Measurements from ENCODE around the gene KDM8. TPM values are rescaled to one million over a fixed set of nuclear protein-coding genes. Genes with fewer than 3 reads are reported as not detected.

Gene KDM8
- total RNA-seq, 1 donor from 2014 or later: 9.6 TPM

- H3K27ac Mint-ChIP-seq (ENCODE audit: unreplicated experiment): no peak overlapping the region
- peaks cover 5% of the 10 kb centered on the region for H3K36me3 Mint-ChIP-seq (ENCODE audit: unreplicated experiment)
- no peaks in the 10 kb centered on the region for H3K4me1 Mint-ChIP-seq (ENCODE audit: low read depth, unreplicated experiment)
- H3K4me3 Mint-ChIP-seq (ENCODE audit: unreplicated experiment): no peak overlapping the region
- H3K27me3 Mint-ChIP-seq (ENCODE audit: unreplicated experiment): peaks cover 2% of the 10 kb centered on the region
- peaks cover 1% of the 10 kb centered on the region for H3K9me3 Mint-ChIP-seq (ENCODE audit: unreplicated experiment)
- no peak for DNase-seq
- no peak for TF ChIP-seq CTCF (IDR thresholded peaks at IDR 0.05; ENCODE audit: partially characterized antibody, unreplicated experiment)
These were observed 39.0 kb upstream of the KDM8 start for GRCh38 chr16:27164352-27164751.

GRCh38 chr16:27165576-27165975, 37.8 kb upstream of the KDM8 start:
- Mint-ChIP-seq H3K9me3 (ENCODE audit: unreplicated experiment) (peaks cover 1% of the 10 kb centered on the region), H3K27me3 (ENCODE audit: unreplicated experiment) (peaks cover 2% of the 10 kb centered on the region), H3K27ac (ENCODE audit: unreplicated experiment) (no peak overlapping the region), H3K4me3 (ENCODE audit: unreplicated experiment) (no peak overlapping the region), H3K4me1 (ENCODE audit: low read depth, unreplicated experiment) (no peaks in the 10 kb centered on the region), H3K36me3 (ENCODE audit: unreplicated experiment) (peaks cover 5% of the 10 kb centered on the region)
- no peak for DNase-seq
- no peak for TF ChIP-seq CTCF (IDR thresholded peaks at IDR 0.05; ENCODE audit: partially characterized antibody, unreplicated experiment)

- Mint-ChIP-seq H3K36me3 (ENCODE audit: unreplicated experiment) (peaks cover 8% of the 10 kb centered on the region), H3K4me3 (ENCODE audit: unreplicated experiment) (no peak overlapping the region), H3K9me3 (ENCODE audit: unreplicated experiment) (peaks cover 1% of the 10 kb centered on the region), H3K4me1 (ENCODE audit: low read depth, unreplicated experiment) (no peaks in the 10 kb centered on the region), H3K27ac (ENCODE audit: unreplicated experiment) (no peak overlapping the region), H3K27me3 (ENCODE audit: unreplicated experiment) (peaks cover 2% of the 10 kb centered on the region)
- no peak for DNase-seq
- TF ChIP-seq CTCF (IDR thresholded peaks at IDR 0.05; ENCODE audit: partially characterized antibody, unreplicated experiment): no peak
These were observed 34.5 kb upstream of the KDM8 start for GRCh38 chr16:27168790-27169189.

GRCh38 chr16:27169511-27170071, 33.7 kb upstream of the KDM8 start:
- no peak for DNase-seq
- Mint-ChIP-seq H3K4me1 (ENCODE audit: low read depth, unreplicated experiment) (no peaks in the 10 kb centered on the region), H3K36me3 (ENCODE audit: unreplicated experiment) (peaks cover 8% of the 10 kb centered on the region), H3K9me3 (ENCODE audit: unreplicated experiment) (peaks cover 1% of the 10 kb centered on the region), H3K4me3 (ENCODE audit: unreplicated experiment) (no peak overlapping the region), H3K27me3 (ENCODE audit: unreplicated experiment) (peaks cover 2% of the 10 kb centered on the region), H3K27ac (ENCODE audit: unreplicated experiment) (no peak overlapping the region)
- TF ChIP-seq CTCF (IDR thresholded peaks at IDR 0.05; ENCODE audit: partially characterized antibody, unreplicated experiment): no peak

GRCh38 chr16:27171584-27171983, 31.7 kb upstream of the KDM8 start:
- Mint-ChIP-seq H3K36me3 (ENCODE audit: unreplicated experiment) (peaks cover 8% of the 10 kb centered on the region), H3K27ac (ENCODE audit: unreplicated experiment) (no peak overlapping the region), H3K27me3 (ENCODE audit: unreplicated experiment) (peaks cover 2% of the 10 kb centered on the region), H3K4me3 (ENCODE audit: unreplicated experiment) (no peak overlapping the region), H3K4me1 (ENCODE audit: low read depth, unreplicated experiment) (no peaks in the 10 kb centered on the region), H3K9me3 (ENCODE audit: unreplicated experiment) (no peaks in the 10 kb centered on the region)
- DNase-seq: no peak
- no peak for TF ChIP-seq CTCF (IDR thresholded peaks at IDR 0.05; ENCODE audit: partially characterized antibody, unreplicated experiment)

All from glutamatergic neuron (in vitro differentiated cells).